ENCODE measurements around the gene TMEM132D.
"Not testable (repeated sequence)": the region's sequence is repeated elsewhere in the genome, so short reads cannot be mapped to it uniquely, and the experiment has no call there.

The TMEM132D gene

GRCh38 chr12:129052373-129052772 is 851.5 kb downstream of the TMEM132D start:
- H3K4me1 Mint-ChIP-seq, result peaks cover 5% of the 10 kb centered on the region
- no peak for TF ChIP-seq CTCF (IDR thresholded peaks at IDR 0.05)
- H3K9me3 Mint-ChIP-seq, result no peaks in the 10 kb centered on the region

GRCh38 chr12:129049917-129050316 is 853.9 kb downstream of the TMEM132D start:
- H3K9me3 Mint-ChIP-seq, result no peaks in the 10 kb centered on the region
- peaks cover 19% of the 10 kb centered on the region for H3K27me3 Mint-ChIP-seq (ENCODE audit: low read depth, poor library complexity)
- H3K36me3 Mint-ChIP-seq (ENCODE audit: low read depth), result no peaks in the 10 kb centered on the region
- no peak overlapping the region for H3K27ac Mint-ChIP-seq
- no peak for TF ChIP-seq CTCF (IDR thresholded peaks at IDR 0.05)
- H3K4me3 Mint-ChIP-seq, result no peak overlapping the region
- peaks cover 5% of the 10 kb centered on the region for H3K4me1 Mint-ChIP-seq
- DNase-seq, result peak; percentile 63

More at GRCh38 chr12:129052373-129052772, 851.5 kb downstream of the TMEM132D start:
- H3K36me3 Mint-ChIP-seq (ENCODE audit: low read depth), result no peaks in the 10 kb centered on the region
- peaks cover 20% of the 10 kb centered on the region for H3K27me3 Mint-ChIP-seq (ENCODE audit: low read depth, poor library complexity)
- no peak for DNase-seq
- no peak overlapping the region for H3K4me3 Mint-ChIP-seq
- no peak overlapping the region for H3K27ac Mint-ChIP-seq

GRCh38 chr12:129043334-129043733 is 860.5 kb downstream of the TMEM132D start:
- H3K27me3 Mint-ChIP-seq (ENCODE audit: low read depth, poor library complexity), result peaks cover 15% of the 10 kb centered on the region
- not testable (repeated sequence) for DNase-seq

GRCh38 chr12:129036135-129036534 is 867.7 kb downstream of the TMEM132D start:
- Mint-ChIP-seq H3K27ac (no peak overlapping the region), H3K36me3 (ENCODE audit: low read depth) (no peaks in the 10 kb centered on the region), H3K4me1 (peaks cover 32% of the 10 kb centered on the region), H3K27me3 (ENCODE audit: low read depth, poor library complexity) (peaks cover 23% of the 10 kb centered on the region), H3K9me3 (peaks cover 14% of the 10 kb centered on the region), H3K4me3 (peak overlapping the region; percentile 41)
- no peak for DNase-seq
- TF ChIP-seq CTCF (IDR thresholded peaks at IDR 0.05), result no peak

More at GRCh38 chr12:129043334-129043733, 860.5 kb downstream of the TMEM132D start:
- not testable (repeated sequence) for H3K4me3 Mint-ChIP-seq; H3K36me3 Mint-ChIP-seq (ENCODE audit: low read depth); H3K27ac Mint-ChIP-seq; H3K4me1 Mint-ChIP-seq
- peaks cover 30% of the 10 kb centered on the region for H3K9me3 Mint-ChIP-seq

- Mint-ChIP-seq H3K36me3 (ENCODE audit: low read depth) (no peaks in the 10 kb centered on the region), H3K27me3 (ENCODE audit: low read depth, poor library complexity) (peaks cover 18% of the 10 kb centered on the region), H3K27ac (no peak overlapping the region), H3K9me3 (peaks cover 9% of the 10 kb centered on the region), H3K4me1 (peaks cover 32% of the 10 kb centered on the region), H3K4me3 (no peak overlapping the region)
- TF ChIP-seq CTCF (IDR thresholded peaks at IDR 0.05), result no peak
- no peak for DNase-seq
These were observed 869.1 kb downstream of the TMEM132D start for GRCh38 chr12:129034558-129035289.

- Mint-ChIP-seq H3K9me3 (peaks cover 8% of the 10 kb centered on the region), H3K4me3 (no peak overlapping the region), H3K27ac (peak overlapping the region; percentile 36), H3K36me3 (ENCODE audit: low read depth) (no peaks in the 10 kb centered on the region), H3K4me1 (peaks cover 30% of the 10 kb centered on the region), H3K27me3 (ENCODE audit: low read depth, poor library complexity) (peaks cover 7% of the 10 kb centered on the region)
- TF ChIP-seq CTCF (IDR thresholded peaks at IDR 0.05), result no peak
- DNase-seq, result no peak
These were observed 875.0 kb downstream of the TMEM132D start for GRCh38 chr12:129028844-129029243.

Measured in nephron progenitor cell (in vitro differentiated cells).